Measurements from ENCODE around the gene COMMD9. TPM values are rescaled to one million over a fixed set of nuclear protein-coding genes. Genes with fewer than 3 reads are reported as not detected.

Gene COMMD9
- total RNA-seq = 48.3 and 48.6 TPM in 2 replicates

DNA sequence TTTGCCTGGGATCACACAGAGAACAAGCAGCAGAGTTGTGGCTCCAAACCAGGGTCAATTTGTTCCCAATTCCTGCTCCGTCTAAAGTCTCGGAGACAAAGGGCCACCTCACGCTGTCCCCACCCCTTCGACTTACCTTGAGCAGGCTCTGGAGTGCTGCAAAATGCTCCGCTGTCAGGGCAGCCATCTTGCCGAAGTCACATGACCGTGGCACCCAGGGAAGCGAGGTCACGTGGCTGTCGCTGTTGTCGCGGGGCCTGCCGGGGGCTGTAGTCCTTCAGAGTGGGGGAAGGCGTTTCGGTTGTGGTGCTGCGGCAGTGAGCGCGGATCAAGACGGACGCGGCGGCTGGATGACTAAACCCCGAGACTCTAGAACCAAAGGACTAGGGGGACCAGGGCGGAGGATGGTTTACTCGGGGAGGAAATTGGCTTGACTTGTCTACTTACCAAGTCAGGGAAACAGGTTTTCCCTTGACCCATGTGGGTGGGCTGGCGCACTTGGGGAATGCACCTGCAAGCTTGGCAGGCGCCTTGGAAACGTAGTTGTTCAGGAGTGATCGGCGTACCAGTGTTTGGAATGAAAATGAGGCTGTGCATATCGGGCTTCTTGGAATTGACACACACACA lies at the start of gene COMMD9:
Gene COMMD9 (minus strand): TSS at position 199 of the 627 bp plus-strand sequence. CDS start 12 bp downstream, at position 187.

DNA sequence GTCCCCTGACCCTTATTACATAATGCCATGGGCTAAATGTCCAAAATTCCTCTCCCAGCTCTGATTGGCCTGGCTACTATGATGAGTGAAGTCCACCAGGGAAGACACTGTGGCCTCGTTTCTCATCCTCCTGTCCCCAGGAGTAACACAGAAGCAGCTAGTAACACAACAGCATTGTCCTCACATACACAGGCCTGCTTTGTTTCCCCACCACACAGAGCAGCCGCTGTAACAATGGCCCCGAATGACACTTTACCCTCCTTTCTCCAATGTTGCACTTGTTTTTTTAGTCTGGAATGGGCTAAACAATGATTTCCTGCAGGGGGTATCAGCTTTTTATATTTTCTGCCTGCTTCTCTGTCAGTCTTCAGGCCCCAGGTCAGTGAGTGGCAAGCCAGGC lies 6.7 kb upstream of the COMMD9 start, which contains the start of gene PRR5L:
Gene PRR5L (plus strand): TSS at position 363 of the 400 bp plus-strand sequence. CDS start 104,834 bp downstream, outside the sequence.

Other genes with a start within 250 kb of the COMMD9 start
- gene PRR5L, start 6.9 kb upstream of the COMMD9 start, total RNA-seq = 1.2 and 3.7 TPM in 2 replicates
- gene TRAF6, start 220.8 kb upstream of the COMMD9 start, total RNA-seq = 5.6 and 7.7 TPM in 2 replicates

Measured in bronchus fibroblast of lung (primary cell).